GM23338 (cell line): ENCODE measurements around the gene ATG4C.

Experiments used
- CREB1 ChIP-seq: fragments of 250-450 bp; sonication (Bioruptor Pico); IDR thresholded peaks from 2 replicates; pipeline ENCODE4 v1.5.0; 2020; ENCODE audit warnings: low read depth, mild to moderate bottlenecking, moderate library complexity
- CTCF ChIP-seq, 2 experiments: fragments of 200-600 bp in 1 of 2; sonication (generic) in 1 of 2; conservative IDR thresholded peaks; 2 replicates each; pipeline versions ENCODE4 v1.5.1 to v1.6.1; 2016 to 2017; ENCODE audit warnings: antibody characterized with exemption in 2 of 2, low read depth in 2 of 2, mild to moderate bottlenecking in 2 of 2, moderate library complexity in 1 of 2
- ETS1 ChIP-seq: IDR thresholded peaks from 2 replicates; pipeline ENCODE4 v1.6.1; 2016; ENCODE audit warnings: antibody characterized with exemption
- EZH2 ChIP-seq: fragments of 200-600 bp; sonication (generic); IDR thresholded peaks from one replicate; pipeline ENCODE4 v1.8.0; 2017; ENCODE audit warnings: antibody characterized with exemption, mild to moderate bottlenecking, low read depth; ENCODE audit not compliant: unreplicated experiment
- EZH2phosphoT487 ChIP-seq: fragments of 200-600 bp; sonication (generic); IDR thresholded peaks from one replicate; pipeline ENCODE4 v1.8.1; 2018; ENCODE audit warnings: antibody characterized with exemption; ENCODE audit not compliant: unreplicated experiment
- JUNB ChIP-seq: IDR thresholded peaks from one replicate; pipeline ENCODE4 v1.6.1; 2016; ENCODE audit warnings: antibody characterized with exemption; ENCODE audit not compliant: unreplicated experiment
- NANOG ChIP-seq: IDR thresholded peaks from 2 replicates; pipeline ENCODE4 v1.6.1; 2016; ENCODE audit warnings: antibody characterized with exemption, borderline replicate concordance
- POLR2AphosphoS5 ChIP-seq: IDR thresholded peaks from 2 replicates; pipeline ENCODE4 v1.6.1; 2016; ENCODE audit warnings: antibody characterized with exemption, low read depth
- REST ChIP-seq: IDR thresholded peaks from one replicate; pipeline ENCODE4 v1.6.1; 2018; ENCODE audit warnings: antibody characterized with exemption; ENCODE audit not compliant: unreplicated experiment
- STAT1 ChIP-seq: IDR thresholded peaks from one replicate; pipeline ENCODE4 v1.6.1; 2016; ENCODE audit warnings: antibody characterized with exemption; ENCODE audit not compliant: unreplicated experiment

- TF ChIP-seq CTCF (conservative IDR thresholded peaks at IDR 0.05; ENCODE audit: low read depth in 2 of 2): no peak
- no peak for TF ChIP-seq STAT1
- TF ChIP-seq EZH2: no peak
- no peak for TF ChIP-seq EZH2phosphoT487
- no peak for TF ChIP-seq CREB1 (CRISPR knock-in tag)
- TF ChIP-seq POLR2AphosphoS5: no peak
- TF ChIP-seq REST: no peak
- TF ChIP-seq JUNB: no peak
- TF ChIP-seq NANOG: no peak
- TF ChIP-seq ETS1: no peak
Measured at GRCh38 chr1:62887799-62888507, 104.0 kb downstream of the ATG4C start.
